SK-N-MC (cell line): ENCODE results near the gene MT2A.

ENCODE experiments used
- EZH2 ChIP-seq: fragments of 200-600 bp; sonication (generic); IDR thresholded peaks from one replicate; pipeline ENCODE4 v1.6.1; 2017; ENCODE audit warnings: antibody characterized with exemption
- FOXP2 ChIP-seq: optimal IDR thresholded peaks from 2 replicates; pipeline ENCODE3; 2011; ENCODE audit warnings: mild to moderate bottlenecking, moderate library complexity; ENCODE audit not compliant: insufficient read depth; ENCODE audit errors: extremely low read length, control extremely low read depth
- POLR2AphosphoS5 ChIP-seq: IDR thresholded peaks from 2 replicates; pipeline ENCODE4 v1.6.1; 2012; ENCODE audit warnings: mild to moderate bottlenecking, low read depth, low read length, borderline replicate concordance

DNA sequence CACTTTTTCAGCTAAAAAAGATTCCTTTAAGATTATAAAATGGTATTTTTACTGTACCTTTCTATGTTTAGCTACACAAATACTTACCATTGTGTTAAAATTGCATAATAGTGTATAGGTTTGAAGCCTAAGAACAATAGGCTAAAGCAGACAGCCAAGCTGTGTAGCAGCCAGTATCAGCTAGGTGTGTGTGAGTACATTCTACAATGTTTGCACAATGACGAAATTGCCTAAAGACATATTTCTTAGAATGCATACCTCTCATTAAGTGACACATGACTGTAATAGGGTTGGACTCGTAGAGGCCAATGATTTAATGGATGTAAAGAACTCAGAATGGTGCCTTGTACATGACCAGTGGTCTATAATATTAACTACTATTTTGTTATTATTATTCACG lies 41.4 kb downstream of the MT2A start:
- TF ChIP-seq EZH2 (no peak), FOXP2 (no peak), POLR2AphosphoS5 (no peak)
